GM19463 (cell line): ENCODE measurements around the gene ARSA.

Experiments
- ATAC-seq: cut with Tn5 transposase; IDR thresholded peaks from one replicate; pipeline ENCODE4 v1.9.1; 2021; ENCODE audit warnings: mild to moderate bottlenecking, moderate library complexity; ENCODE audit not compliant: unreplicated experiment

Gene ARSA

DNA sequence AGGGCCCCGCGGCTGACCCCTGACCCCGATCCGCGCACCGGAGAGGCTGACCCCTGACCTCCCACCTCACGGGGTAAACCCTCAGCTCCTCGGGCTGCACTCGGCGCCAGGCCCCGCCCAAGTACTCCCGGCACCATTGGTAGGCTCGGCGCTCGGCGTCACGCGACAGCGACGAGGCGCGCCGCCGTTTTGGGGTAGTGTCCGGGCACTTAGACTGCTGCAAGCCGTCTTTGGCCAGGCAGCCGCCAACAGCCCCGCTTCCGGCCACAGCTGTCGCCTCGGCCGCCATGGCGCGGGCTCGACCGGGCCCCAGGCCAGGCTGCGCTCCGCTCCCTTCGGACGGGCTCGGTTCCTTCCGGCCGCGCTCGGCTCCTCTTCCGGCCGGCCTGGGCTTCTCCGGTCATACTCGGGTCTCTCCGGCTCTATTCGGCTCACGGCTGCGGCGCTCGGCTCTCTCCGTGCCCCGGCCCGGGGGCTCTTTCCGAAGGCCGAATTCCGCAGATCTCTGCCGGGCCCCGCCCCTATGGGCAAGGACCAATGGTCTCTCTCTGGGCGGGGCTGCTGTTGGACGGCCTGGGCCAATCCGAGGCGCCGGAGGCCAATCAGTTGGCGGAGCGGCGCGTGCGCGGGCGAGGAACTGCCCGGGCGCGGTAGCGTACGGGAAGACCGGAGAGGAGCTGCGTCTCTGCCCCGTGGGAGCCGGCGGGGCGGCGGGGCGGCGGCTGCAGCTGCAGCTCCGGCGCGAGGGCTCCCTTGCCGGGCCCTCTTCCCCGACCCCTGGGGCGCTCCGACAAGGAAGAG, 45.3 kb downstream of the ARSA start, which contains the start of gene CHKB:
Gene CHKB (minus strand): TSS at position 357 of the 801 bp plus-strand sequence. CDS start 68 bp downstream, at position 289.
- peak; percentile 90 for ATAC-seq

DNA sequence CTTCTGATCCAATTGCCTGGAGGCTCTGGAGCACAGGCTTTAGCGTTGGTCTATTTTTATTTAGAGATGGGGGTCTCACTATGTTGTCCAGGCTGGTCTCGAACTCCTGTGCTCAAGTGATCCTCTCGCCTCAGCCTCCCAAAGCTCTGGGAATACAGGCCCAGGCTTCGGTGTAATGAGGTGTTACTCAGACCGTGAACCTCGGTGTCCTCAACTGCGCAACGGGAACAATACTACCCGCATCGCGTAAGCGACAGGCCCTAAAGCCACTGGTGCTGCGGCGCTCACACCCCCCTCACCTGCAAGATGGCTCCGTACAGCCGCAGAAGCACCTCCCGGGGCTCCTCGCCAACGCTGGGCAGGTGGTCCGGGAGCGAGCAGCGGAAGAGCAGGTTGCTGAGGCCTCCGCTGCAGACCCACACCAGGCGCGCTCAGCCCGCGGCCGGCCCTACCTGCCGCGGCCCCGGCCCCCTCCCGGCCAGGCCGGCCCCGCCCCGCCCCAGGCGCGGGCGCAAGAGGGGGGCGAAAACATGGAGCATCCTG, 45.9 kb downstream of the ARSA start:
- peak; percentile 4 for ATAC-seq

DNA sequence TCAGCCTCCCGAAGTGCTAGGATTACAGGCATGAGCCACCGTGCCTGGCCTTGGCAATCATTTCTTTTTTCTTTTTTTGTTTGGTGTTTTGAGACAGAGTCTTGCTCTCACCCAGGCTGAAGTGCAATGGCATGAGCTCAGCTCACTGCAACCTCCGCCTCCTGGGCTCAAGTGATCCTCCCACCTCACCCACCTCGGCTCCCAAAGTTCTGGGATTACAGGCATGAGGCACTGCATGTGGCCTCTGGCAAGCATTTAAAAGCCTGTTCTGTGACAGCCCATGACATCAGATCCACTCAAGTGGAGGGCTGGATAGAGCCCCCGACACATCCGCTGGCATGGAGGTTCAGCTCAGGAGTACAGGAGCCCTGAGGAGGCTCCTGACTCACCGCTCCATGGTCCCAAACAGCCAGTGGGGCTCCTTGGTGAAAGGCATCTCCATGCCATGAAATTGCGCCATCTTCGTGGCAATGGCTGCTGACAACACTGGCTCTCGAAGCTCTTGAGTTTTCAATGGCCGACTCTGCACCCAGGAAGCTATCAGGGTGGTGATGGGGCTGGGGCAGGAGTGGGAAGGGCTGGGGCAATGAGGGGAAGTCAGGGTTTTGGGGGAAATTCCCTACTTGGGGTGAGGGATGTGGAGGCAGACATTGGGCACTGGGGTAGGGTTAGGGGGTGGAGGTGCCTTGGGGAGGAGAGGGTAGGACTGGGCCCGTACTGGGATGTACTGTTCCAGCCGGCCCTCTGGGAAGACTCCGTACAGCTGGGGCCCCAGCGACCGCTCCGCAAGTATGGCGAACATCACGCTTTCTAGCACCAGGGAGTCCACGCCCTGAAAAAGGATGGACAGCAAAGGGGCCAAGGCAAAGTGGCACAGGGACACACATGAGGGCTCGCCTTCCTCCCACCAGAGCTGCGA, 46.7 kb downstream of the ARSA start:
- ATAC-seq, result no peak

DNA sequence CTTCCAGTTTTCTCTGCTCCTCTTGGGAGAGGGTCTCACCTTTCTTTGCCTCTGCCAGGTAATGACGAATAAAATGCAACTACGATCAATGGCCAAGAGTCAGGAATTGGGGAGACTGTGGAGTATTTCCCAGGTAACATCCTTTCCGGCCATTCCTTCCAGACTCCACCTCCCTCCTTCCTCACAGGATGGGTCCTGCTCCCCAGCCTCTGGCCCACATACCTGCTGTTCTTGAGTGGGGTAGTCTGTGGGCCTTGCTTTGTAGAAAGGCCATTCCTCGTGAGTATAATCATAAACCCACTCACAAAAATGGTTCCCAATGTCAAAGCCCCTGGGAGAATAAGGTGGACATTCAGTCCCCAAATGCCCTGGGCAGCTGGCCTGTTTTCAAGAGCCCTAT, 48.2 kb downstream of the ARSA start:
- no peak for ATAC-seq

DNA sequence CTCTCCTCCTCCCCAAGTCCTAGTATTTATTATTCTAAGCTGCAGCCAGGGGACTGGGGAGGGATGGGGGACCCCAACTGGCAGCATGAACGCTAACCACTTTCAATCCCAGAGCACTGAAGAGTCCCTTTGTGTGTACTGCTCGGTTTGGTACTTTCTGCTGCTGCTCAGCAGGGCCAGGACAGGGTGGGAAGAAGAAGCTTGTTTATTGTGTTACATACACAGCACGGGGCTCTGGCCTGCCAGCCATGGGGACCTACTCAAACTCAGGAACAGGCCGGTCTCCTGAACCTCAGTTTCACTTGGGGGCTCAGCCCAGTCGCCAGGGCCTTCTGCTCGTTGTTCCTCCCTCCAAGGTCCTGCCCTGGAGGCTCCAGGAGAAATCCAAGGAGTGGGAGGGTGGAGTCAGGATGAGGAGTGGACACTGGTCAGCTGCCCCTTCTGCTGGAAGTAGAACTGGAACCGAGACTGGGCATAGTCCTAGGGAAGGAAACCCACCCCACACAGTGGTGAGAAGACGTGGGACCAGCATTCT, 49.1 kb downstream of the ARSA start:
- no peak for ATAC-seq

DNA sequence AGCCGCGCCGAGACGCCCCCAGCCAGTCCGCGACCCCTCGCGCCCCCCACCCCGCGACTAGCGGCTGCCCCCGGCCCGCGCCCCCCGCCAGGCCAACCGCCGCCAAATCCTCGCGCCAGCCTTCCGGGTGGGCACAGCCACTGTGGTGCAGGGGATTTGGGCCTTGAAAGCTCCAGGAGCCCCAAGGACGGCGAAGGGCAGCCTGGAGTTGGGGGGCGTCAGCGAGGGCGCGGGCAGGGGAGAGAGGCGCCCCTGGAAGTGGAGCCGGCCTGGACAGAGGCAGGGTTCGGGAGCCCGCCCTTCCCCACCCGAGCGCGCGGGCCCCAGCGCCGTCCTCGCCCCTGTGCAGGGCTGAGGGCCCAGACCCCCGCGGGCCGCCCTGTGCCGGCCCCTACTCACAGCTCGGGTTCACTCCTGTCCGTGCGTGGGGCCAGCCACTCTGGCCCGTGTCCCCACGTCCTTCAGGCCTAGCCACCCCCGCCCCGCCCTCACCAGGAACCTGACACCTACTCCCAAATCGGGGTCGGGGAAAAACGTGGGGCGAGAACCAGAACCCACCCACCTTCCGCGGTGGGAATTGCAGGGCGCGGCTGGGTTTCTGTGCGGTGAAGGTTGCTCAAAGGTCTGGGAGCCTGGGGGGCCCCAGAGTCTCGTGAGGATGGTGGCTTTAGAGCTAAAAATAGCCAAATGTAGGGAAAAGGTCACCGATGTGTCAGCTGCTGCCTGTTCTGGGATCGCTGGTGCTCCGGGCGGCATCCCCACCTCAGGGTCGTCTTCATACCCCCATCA, 49.8 kb downstream of the ARSA start, which contains the start of gene CPT1B:
Gene CPT1B (minus strand): TSS at position 441 of the 789 bp plus-strand sequence. CDS start 512 bp downstream, outside the sequence.
- no peak for ATAC-seq

DNA sequence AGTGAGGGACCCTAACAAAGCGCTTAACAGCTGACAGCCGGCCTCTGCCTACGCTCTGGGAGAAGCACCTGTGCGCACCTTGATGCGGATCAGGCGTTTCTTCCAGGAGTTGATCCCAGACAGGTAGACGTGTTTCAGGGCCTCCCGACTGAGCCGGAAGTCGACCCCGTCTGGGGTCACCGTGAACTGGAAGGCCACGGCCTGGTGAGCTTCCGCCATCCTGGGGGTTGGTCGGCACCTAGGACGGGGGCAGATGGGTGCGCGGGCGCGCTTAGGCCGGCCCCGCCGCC, 50.3 kb downstream of the ARSA start:
- no peak for ATAC-seq

DNA sequence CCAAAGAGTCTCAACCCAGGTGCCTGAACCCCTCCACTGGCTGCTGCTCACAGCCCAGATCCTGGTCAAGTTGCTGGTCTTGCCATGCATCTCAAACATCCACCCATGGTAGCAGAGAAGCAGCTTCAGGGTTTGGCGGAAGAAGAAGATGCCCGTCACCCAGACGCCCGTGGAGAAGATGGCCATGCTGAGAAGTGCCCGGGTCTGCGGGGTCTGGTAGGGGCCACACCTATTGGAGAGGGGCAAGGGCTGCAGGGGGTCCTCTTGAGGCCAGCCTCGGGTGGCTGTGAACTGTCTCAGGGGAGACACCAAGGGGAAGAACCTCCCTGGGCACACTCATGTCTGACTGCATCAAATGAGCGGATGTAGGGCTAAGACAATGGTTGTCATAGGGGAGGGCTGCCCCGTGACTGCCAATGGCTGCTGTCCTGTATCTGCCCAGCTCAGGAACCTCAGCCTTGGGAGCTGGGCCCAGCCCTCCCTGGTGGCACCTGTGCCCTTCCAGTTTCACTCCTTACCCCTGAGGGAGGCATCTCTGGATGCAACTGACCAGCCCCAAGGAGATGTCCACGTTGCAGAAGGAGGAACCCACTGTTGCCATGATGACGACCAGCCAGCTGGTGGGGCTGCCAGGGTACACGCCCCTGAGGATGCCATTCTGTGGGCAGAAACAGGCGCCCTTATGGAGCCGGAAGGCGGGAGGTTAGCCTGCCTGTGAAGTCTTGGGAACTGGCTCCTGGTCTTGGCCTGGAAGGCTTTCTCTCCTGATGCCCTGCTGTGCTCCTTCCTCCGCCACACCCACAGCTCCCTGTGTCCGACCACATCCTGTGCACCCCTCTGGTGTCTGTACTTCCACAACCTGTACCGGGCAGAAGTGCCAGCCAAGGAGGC, 50.9 kb downstream of the ARSA start:
- ATAC-seq, result no peak

DNA sequence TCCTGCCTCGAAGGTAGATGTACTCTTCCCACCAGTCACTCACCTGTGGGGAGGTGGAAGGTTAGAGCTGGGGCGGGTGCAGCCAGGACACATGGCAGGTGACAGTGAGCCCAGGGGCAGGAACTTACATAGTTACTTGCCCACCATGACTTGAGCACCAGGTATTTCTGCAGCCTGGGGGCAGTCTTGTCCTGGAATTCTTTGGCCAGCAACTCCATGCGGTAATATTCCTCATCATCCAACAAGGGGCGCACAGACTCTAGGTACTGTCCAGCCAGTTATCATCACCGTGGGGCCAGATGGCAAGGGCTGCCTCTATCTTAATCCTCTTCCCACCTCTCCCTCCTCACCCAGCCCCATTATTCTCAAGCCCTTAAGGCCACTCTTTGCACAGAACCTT, 51.9 kb downstream of the ARSA start:
- ATAC-seq, result no peak

DNA sequence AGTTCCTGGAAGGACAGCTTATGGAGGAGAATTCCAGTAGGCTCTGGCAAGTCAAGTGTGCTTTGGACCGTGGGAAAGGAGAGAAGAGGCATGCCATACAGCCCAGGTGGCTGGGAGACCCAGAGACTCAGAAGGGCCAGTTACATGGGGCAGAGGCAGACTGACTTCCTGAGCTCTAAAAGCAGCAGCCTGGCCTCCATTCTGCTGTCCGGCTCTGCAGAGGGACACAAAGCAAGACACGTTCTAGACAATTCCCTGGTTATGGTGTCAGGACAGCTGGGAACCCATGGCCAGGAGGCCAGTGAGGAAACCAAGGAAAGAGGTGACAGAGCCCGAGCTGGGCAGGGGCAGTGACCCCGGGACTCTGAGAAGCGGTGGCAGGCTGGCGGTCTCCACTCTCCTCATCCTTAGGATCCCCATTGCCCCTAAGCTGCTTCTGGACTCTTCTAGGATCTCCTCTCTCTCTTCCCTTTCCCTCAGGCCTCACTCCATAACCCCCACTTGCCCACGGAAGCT, 52.5 kb downstream of the ARSA start:
- no peak for ATAC-seq
